ENCODE data around the gene IL11RA.

GRCh38 chr9:34658461-34658860, 6.5 kb downstream of the IL11RA start:
- no peak for TF ChIP-seq EZH2 (IDR thresholded peaks at IDR 0.05; ENCODE audit: insufficient read depth, low read length)
- TF ChIP-seq, protein P1, sequence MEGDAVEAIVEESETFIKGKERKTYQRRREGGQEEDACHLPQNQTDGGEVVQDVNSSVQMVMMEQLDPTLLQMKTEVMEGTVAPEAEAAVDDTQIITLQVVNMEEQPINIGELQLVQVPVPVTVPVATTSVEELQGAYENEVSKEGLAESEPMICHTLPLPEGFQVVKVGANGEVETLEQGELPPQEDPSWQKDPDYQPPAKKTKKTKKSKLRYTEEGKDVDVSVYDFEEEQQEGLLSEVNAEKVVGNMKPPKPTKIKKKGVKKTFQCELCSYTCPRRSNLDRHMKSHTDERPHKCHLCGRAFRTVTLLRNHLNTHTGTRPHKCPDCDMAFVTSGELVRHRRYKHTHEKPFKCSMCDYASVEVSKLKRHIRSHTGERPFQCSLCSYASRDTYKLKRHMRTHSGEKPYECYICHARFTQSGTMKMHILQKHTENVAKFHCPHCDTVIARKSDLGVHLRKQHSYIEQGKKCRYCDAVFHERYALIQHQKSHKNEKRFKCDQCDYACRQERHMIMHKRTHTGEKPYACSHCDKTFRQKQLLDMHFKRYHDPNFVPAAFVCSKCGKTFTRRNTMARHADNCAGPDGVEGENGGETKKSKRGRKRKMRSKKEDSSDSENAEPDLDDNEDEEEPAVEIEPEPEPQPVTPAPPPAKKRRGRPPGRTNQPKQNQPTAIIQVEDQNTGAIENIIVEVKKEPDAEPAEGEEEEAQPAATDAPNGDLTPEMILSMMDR (IDR thresholded peaks at IDR 0.05; ENCODE audit: insufficient read depth, low read depth, low read length) = no peak
